Inferior parietal cortex (tissue), 1 donor: Measurements from ENCODE around the gene S100PBP.
"Not testable (repeated sequence)": the region's sequence is repeated elsewhere in the genome, so short reads cannot be mapped to it uniquely, and the experiment has no call there.

Source experiments
- DNase-seq: peaks from one replicate; pipeline ENCODE4 v3.0.0-alpha.2; 2016; ENCODE audit errors: extremely low spot score

S100PBP gene

DNA sequence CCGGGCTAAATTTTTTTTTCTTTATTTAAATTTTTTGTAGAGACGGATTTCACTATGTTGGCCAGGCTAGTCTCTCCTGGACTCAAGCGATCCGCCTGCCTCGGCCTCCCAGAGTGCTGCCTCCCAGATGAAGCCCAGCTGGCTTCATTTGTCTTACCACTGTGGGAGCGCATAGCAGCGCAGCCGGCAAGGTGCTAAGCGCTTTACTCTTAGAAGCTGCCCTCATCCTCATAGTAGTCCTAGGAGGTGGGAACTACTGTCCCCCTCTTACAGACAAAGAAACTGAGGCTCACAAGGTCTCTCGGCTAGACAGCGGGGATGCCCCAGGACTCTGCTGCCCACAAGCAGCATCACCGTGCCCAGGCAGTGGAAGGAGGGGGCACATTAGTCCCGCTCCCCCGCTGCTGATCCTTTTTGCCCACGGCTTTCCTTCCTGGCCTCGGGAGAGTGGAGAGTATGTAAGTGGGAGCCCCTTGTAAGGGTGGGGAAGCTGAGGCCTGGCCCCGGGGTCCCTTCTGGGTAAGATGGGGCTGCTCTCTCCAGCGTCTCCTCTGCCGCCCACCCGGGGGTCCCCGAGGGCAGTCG, 83.0 kb downstream of the S100PBP start:
- DNase-seq = no peak

- DNase-seq = no peak
Observed at GRCh38 chr1:32900956-32901822, 83.7 kb downstream of the S100PBP start, which contains the start of gene TMEM54. TSS of gene TMEM54 (minus strand) at chr1:32901389. CDS start at chr1:32901238, 151 bp downstream.

DNA sequence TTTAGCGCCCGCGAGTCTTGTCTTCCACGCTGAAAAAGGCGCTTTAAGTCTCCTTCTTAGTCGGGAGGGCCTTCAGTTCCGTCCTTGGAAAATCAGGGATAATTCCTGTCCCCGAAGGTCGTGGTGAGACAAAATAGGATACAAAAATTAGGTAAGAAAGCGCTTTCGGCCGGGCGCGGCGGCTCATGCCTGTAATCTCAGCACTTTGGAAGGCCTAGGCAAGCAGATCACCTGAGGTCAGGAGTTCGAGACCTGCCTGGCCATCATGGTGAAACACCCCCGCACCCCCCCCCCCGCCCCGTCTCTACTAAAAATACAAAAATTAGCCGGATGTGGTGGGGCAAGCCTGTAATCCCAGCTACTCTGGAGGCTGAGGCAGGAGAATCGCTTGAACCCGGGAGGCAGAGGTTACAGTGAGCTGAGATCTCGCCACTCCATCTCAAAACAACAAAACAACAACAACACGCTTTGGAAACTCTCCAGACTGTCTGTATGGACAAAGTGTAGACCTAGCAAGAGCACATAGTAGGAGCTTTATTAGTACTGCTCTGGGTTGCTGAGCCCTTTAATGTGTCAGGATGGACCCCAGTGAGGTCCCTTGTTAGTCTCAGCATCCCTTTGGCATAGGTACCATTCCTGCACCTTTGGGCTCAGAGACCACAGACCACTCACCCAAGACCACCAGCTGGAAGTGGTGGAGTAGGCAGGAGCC, 84.5 kb downstream of the S100PBP start:
- DNase-seq = no peak

GRCh38 chr1:32902535-32902920, 85.1 kb downstream of the S100PBP start:
- DNase-seq = no peak

DNA sequence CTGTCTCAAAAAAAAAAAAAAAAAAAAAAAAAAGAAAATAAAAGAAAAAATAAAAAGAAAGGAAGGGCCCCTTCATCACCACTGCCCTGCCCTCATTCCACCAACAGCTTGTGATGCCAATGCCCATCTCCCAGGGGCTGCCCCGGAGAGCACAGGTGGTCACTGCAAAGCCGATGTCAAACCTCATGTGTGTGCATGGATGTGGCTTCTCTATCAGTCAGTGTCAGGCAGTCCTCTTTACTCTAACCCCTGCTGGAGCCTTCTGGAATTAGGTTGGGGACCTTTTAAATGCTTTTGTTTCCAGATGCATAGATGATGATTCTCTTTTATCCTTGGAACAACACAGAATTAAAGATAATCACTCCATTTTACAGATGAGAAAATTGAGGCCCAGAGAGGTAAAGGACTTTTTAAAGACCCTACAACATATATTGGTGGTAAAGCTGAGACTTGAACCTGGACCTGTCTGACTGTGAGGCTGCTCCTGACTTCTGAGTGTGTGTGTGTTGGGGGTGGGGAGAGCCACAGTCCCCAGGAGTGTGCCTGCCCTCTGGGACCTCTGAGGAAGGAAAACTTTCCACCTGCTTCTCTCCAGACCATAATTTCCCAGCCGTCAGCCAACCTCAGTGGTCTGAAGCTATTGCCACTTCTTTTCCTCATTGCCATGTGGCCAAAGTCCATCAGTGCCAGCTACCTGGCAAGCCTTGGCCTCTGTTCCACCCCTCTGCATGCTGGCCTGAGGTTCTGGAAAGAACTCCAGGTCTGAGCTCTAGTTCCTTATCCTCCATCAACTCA, 86.7 kb downstream of the S100PBP start:
- DNase-seq = no peak

DNA sequence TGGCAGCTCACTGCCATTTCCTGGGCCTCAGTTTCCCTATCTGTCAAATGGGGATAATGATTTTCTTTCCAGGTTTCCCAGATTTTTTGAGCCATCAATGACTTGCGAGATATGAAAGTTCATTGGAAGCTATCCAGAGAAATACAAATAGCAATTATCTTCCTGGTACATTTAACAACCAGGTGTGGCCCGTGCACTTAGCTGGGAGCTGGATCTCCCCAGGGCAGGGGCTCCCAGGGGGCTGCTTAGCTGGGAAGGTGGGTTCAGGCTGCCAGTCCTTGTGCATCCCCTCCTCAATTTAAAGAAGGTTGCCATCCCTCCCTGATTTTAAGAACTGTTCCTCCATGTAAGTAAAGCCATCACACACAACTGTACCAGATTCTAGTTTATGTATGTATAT, 87.3 kb downstream of the S100PBP start:
- no peak for DNase-seq

GRCh38 chr1:32905588-32905987, 88.1 kb downstream of the S100PBP start:
- not testable (repeated sequence) for DNase-seq

DNA sequence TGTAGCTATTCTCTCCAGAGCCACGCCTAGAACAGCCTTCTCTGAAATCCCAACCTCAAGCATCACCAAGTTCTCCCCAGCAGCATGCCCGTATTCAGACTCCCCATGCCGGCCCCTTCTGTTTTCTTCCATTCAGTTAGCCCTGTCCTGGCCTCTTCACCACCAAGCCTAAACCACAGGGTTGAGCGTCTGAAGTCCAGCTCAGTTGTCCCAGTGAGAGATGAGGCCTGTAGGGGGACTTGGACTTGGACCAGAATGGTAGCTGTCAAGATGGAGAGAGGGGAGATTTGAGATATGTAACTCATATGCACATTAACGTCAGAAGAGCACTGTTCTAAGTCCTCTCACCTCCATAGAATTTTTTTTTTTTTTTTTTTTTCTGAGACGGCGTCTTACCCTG, 89.2 kb downstream of the S100PBP start:
- DNase-seq = no peak

GRCh38 chr1:32907435-32907834, 90.0 kb downstream of the S100PBP start:
- no peak for DNase-seq
